H9 (cell line): ENCODE measurements around the gene CDH18. TPM values are rescaled to one million over a fixed set of nuclear protein-coding genes. Genes with fewer than 3 reads are reported as not detected.

ENCODE experiments used
- DNase-seq: peaks from one replicate; pipeline ENCODE4 v3.0.0-alpha.2; 2017
- H2AFZ ChIP-seq: one replicate; pipeline ENCODE4 v1.6.1; 2013; ENCODE audit warnings: mild to moderate bottlenecking, low read length, control low read depth, moderate library complexity
- H2AK5ac ChIP-seq: 2 replicates; pipeline ENCODE4 v1.6.1; 2013; ENCODE audit warnings: low read length, control low read depth, mixed read lengths; ENCODE audit not compliant: insufficient read length
- H2BK120ac ChIP-seq: one replicate; pipeline ENCODE4 v1.6.1; 2013; ENCODE audit warnings: low read depth, mild to moderate bottlenecking, low read length, control low read depth, inconsistent platforms; ENCODE audit not compliant: poor library complexity, severe bottlenecking
- H2BK12ac ChIP-seq: 2 replicates; pipeline ENCODE4 v1.6.1; 2013; ENCODE audit warnings: low read length, control low read depth, mixed read lengths, low read depth; ENCODE audit not compliant: insufficient read length
- H2BK15ac ChIP-seq: 2 replicates; pipeline ENCODE4 v1.6.1; 2013; ENCODE audit warnings: low read depth, low read length, control low read depth
- H2BK20ac ChIP-seq: one replicate; pipeline ENCODE4 v1.6.1; 2013; ENCODE audit warnings: low read depth, mild to moderate bottlenecking, low read length, control low read depth, inconsistent platforms; ENCODE audit not compliant: poor library complexity, severe bottlenecking
- H2BK5ac ChIP-seq: 2 replicates; pipeline ENCODE4 v1.6.1; 2013; ENCODE audit warnings: low read length, control low read depth, mixed read lengths; ENCODE audit not compliant: insufficient read length
- H3K14ac ChIP-seq: 2 replicates; pipeline ENCODE4 v1.6.1; 2013; ENCODE audit warnings: low read length, control low read depth; ENCODE audit not compliant: insufficient read depth
- H3K18ac ChIP-seq: 2 replicates; pipeline ENCODE4 v1.6.1; 2013; ENCODE audit warnings: low read depth, mild to moderate bottlenecking, mixed read lengths, low read length, control low read depth; ENCODE audit not compliant: insufficient read length
- H3K23ac ChIP-seq: 2 replicates; pipeline ENCODE4 v1.6.1; 2013; ENCODE audit warnings: low read length, control low read depth, mixed read lengths, low read depth; ENCODE audit not compliant: insufficient read length
- H3K23me2 ChIP-seq: 2 replicates; pipeline ENCODE4 v1.6.1; 2013; ENCODE audit warnings: low read depth, mild to moderate bottlenecking, mixed read lengths, low read length, control low read depth; ENCODE audit not compliant: insufficient read length, poor library complexity, severe bottlenecking
- H3K27ac ChIP-seq: 2 replicates; pipeline ENCODE4 v1.5.1; 2013; ENCODE audit warnings: low read length, control low read depth, mixed read lengths, low read depth; ENCODE audit not compliant: insufficient read length
- H3K27me3 ChIP-seq: 2 replicates; pipeline ENCODE4 v1.6.1; 2013; ENCODE audit warnings: low read length, control low read depth, inconsistent platforms; ENCODE audit not compliant: insufficient read depth
- H3K4ac ChIP-seq: 2 replicates; pipeline ENCODE4 v1.6.1; 2013; ENCODE audit warnings: low read depth, mild to moderate bottlenecking, control low read depth, inconsistent platforms, low read length, moderate library complexity
- H3K4me1 ChIP-seq: 2 replicates; pipeline ENCODE4 v1.6.1; 2013; ENCODE audit warnings: low read length, control low read depth, inconsistent platforms; ENCODE audit not compliant: insufficient read depth
- H3K4me2 ChIP-seq: 2 replicates; pipeline ENCODE4 v1.6.1; 2013; ENCODE audit warnings: low read length, control low read depth, mixed read lengths; ENCODE audit not compliant: insufficient read length, insufficient read depth
- H3K56ac ChIP-seq: 2 replicates; pipeline ENCODE4 v1.6.1; 2013; ENCODE audit warnings: low read depth, mild to moderate bottlenecking, mixed read lengths, low read length, control low read depth; ENCODE audit not compliant: insufficient read length
- H3K79me1 ChIP-seq: 2 replicates; pipeline ENCODE4 v1.6.1; 2013; ENCODE audit warnings: low read depth, mild to moderate bottlenecking, moderate library complexity, low read length, control low read depth, inconsistent platforms; ENCODE audit not compliant: insufficient read depth, poor library complexity, severe bottlenecking
- H3K79me2 ChIP-seq: 2 replicates; pipeline ENCODE4 v1.6.1; 2013; ENCODE audit warnings: low read length, control low read depth, inconsistent platforms; ENCODE audit not compliant: insufficient read depth
- H3K9ac ChIP-seq: 2 replicates; pipeline ENCODE4 v1.6.1; 2013; ENCODE audit warnings: low read length, control low read depth, mixed read lengths; ENCODE audit not compliant: insufficient read length; ENCODE audit errors: extremely low read depth
- H3K9me3 ChIP-seq: one replicate; pipeline ENCODE4 v1.6.1; 2013; ENCODE audit warnings: low read depth, low read length, inconsistent platforms; ENCODE audit not compliant: control insufficient read depth
- H3T11ph ChIP-seq: one replicate; pipeline ENCODE4 v1.6.1; 2013; ENCODE audit warnings: mild to moderate bottlenecking, low read length, control low read depth, inconsistent platforms
- H4K20me1 ChIP-seq: one replicate; pipeline ENCODE4 v1.6.1; 2013; ENCODE audit not compliant: control insufficient read depth, insufficient read length, insufficient read depth
- H4K5ac ChIP-seq: 2 replicates; pipeline ENCODE4 v1.6.1; 2013; ENCODE audit warnings: low read depth, mild to moderate bottlenecking, mixed read lengths, low read length, control low read depth; ENCODE audit not compliant: insufficient read length
- H4K8ac ChIP-seq: replicated peaks from 2 replicates; pipeline ENCODE4 v1.6.1; 2013; ENCODE audit warnings: low read length, control low read depth, mixed read lengths, low read depth; ENCODE audit not compliant: insufficient read length
- H4K91ac ChIP-seq: 2 replicates; pipeline ENCODE4 v1.6.1; 2013; ENCODE audit warnings: low read depth, mild to moderate bottlenecking, moderate library complexity, mixed read lengths, low read length, control low read depth; ENCODE audit not compliant: insufficient read length
- H3K27ac Mint-ChIP-seq, 3 experiments: 2 replicates in 2 of 3; 3 replicates in 1 of 3; pipeline ENCODE4 v1.8.0; 2020 to 2021; ENCODE audit warnings: mixed read lengths in 3 of 3, mild to moderate bottlenecking in 1 of 3, moderate library complexity in 1 of 3
- H3K27me3 Mint-ChIP-seq: 2 replicates; pipeline ENCODE4 v1.8.0; 2021; ENCODE audit warnings: low read depth, mild to moderate bottlenecking, moderate library complexity, mixed read lengths
- H3K36me3 Mint-ChIP-seq, 3 experiments: 2 replicates in 2 of 3; 3 replicates in 1 of 3; pipeline ENCODE4 v1.8.0; 2020 to 2021; ENCODE audit warnings: low read depth in 3 of 3, mixed read lengths in 3 of 3; ENCODE audit not compliant: insufficient read depth in 1 of 3
- H3K4me1 Mint-ChIP-seq, 2 experiments: 2 replicates each; pipeline ENCODE4 v1.8.0; 2020; ENCODE audit warnings: mixed read lengths in 2 of 2
- H3K4me3 Mint-ChIP-seq, 2 experiments: 2 replicates in 1 of 2; 3 replicates in 1 of 2; pipeline ENCODE4 v1.8.0; 2020 to 2021; ENCODE audit warnings: mild to moderate bottlenecking in 2 of 2, mixed read lengths in 2 of 2, moderate library complexity in 1 of 2
- H3K9me3 Mint-ChIP-seq, 2 experiments: 2 replicates in 1 of 2; 3 replicates in 1 of 2; pipeline ENCODE4 v1.8.0; 2020; ENCODE audit warnings: mild to moderate bottlenecking in 2 of 2, mixed read lengths in 2 of 2, moderate library complexity in 1 of 2
- CTCF ChIP-seq: fragments of 200-600 bp; sonication (generic); conservative IDR thresholded peaks from 3 replicates; pipeline ENCODE4 v1.8.0; 2021; ENCODE audit warnings: antibody characterized with exemption, mild to moderate bottlenecking
- total RNA-seq: library from RNA; stranded (reverse); gene quantifications from 2 replicates; pipeline ENCODE4 v1.2.1, GENCODE V29; 2021

Gene CDH18
- total RNA-seq, 1 experiment from 2014 or later, result not detected

GRCh38 chr5:19880458-19880857 lies 107.5 kb downstream of the CDH18 start:
- H3K79me1 ChIP-seq, result no peaks in the 10 kb centered on the region
- H3K79me2 ChIP-seq, result no peaks in the 10 kb centered on the region
- Mint-ChIP-seq H3K4me1 (peaks cover 34 to 48% of the 10 kb centered on the region in 2 experiments), H3K36me3 (no peaks in the 10 kb centered on the region), H3K27me3 (0 out of 2 replicates have a peak, but pooled peaks cover 3% of the 10 kb centered on the region), H3K27ac (no peak overlapping the region; a peak in 1 of 7 replicates), H3K9me3 (no peaks in the 10 kb centered on the region), H3K4me3 (peak overlapping the region in 1 of 2 experiments; percentile 36; a peak in 1 of 5 replicates)
- H2BK20ac ChIP-seq, result no peak overlapping the region
- H3K4ac ChIP-seq, result no peak overlapping the region
- H4K8ac ChIP-seq, result no peak overlapping the region
- H2AK5ac ChIP-seq, result no peak overlapping the region
- no peak overlapping the region for H3K23ac ChIP-seq
- H3K27ac ChIP-seq, result no peak overlapping the region
- no peak for DNase-seq
- H3K56ac ChIP-seq, result no peak overlapping the region
- H3K4me1 ChIP-seq, result no peaks in the 10 kb centered on the region; the same call in 1 of the 2 replicates
- no peak overlapping the region for H2BK12ac ChIP-seq
- H3K9me3 ChIP-seq, result no peaks in the 10 kb centered on the region
- H3K23me2 ChIP-seq, result no peaks in the 10 kb centered on the region
- H3T11ph ChIP-seq, result no peak overlapping the region
- TF ChIP-seq CTCF, result no peak
- no peak overlapping the region for H4K91ac ChIP-seq
- no peak overlapping the region for H2BK15ac ChIP-seq
- no peak overlapping the region for H3K18ac ChIP-seq
- no peak overlapping the region for H3K9ac ChIP-seq
- no peak overlapping the region for H4K5ac ChIP-seq
- no peaks in the 10 kb centered on the region for H4K20me1 ChIP-seq
- H2BK120ac ChIP-seq, result no peak overlapping the region
- no peak overlapping the region for H3K14ac ChIP-seq
- H3K27me3 ChIP-seq, result no peaks in the 10 kb centered on the region; the same call in 1 of the 2 replicates
- no peak overlapping the region for H2AFZ ChIP-seq
- no peak overlapping the region for H3K4me2 ChIP-seq
- no peak overlapping the region for H2BK5ac ChIP-seq
